HG02571 (cell line): Measurements from ENCODE around the gene C5.
"Not testable (repeated sequence)": the region's sequence is repeated elsewhere in the genome, so short reads cannot be mapped to it uniquely, and the experiment has no call there.

Source experiments
- ATAC-seq: cut with Tn5 transposase; IDR thresholded peaks from one replicate; pipeline ENCODE4 v1.9.1; 2021; ENCODE audit warnings: mild to moderate bottlenecking, moderate library complexity; ENCODE audit not compliant: unreplicated experiment

Gene C5

GRCh38 chr9:120982836-120983235, 67.2 kb downstream of the C5 start:
- no peak for ATAC-seq

- no peak for ATAC-seq
Observed at GRCh38 chr9:120980951-120981350, 69.1 kb downstream of the C5 start.

GRCh38 chr9:120979797-120980196, 70.3 kb downstream of the C5 start:
- no peak for ATAC-seq

GRCh38 chr9:120978987-120979386, 71.1 kb downstream of the C5 start:
- ATAC-seq, result no peak

- no peak for ATAC-seq
Observed at GRCh38 chr9:120977321-120977720, 72.8 kb downstream of the C5 start.

GRCh38 chr9:120974921-120975320, 75.2 kb downstream of the C5 start:
- ATAC-seq, result no peak

- no peak for ATAC-seq
Observed at GRCh38 chr9:120974181-120974580, 75.9 kb downstream of the C5 start.

- no peak for ATAC-seq
Observed at GRCh38 chr9:120971938-120972337, 78.1 kb downstream of the C5 start.

- not testable (repeated sequence) for ATAC-seq
Observed at GRCh38 chr9:120971471-120971870, 78.6 kb downstream of the C5 start.

GRCh38 chr9:120970244-120970643, 79.8 kb downstream of the C5 start:
- ATAC-seq, result no peak

GRCh38 chr9:120966013-120966369, 84.1 kb downstream of the C5 start:
- no peak for ATAC-seq

GRCh38 chr9:120965344-120966012, 84.6 kb downstream of the C5 start:
- no peak for ATAC-seq

GRCh38 chr9:120961936-120962335, 88.1 kb downstream of the C5 start:
- ATAC-seq, result no peak

- no peak for ATAC-seq
Observed at GRCh38 chr9:120960001-120960400, 90.1 kb downstream of the C5 start.

GRCh38 chr9:120956862-120957261, 93.2 kb downstream of the C5 start:
- ATAC-seq, result no peak

- no peak for ATAC-seq
Observed at GRCh38 chr9:120951960-120952618, 98.0 kb downstream of the C5 start.

GRCh38 chr9:120950421-120951388, 99.4 kb downstream of the C5 start:
- ATAC-seq, result no peak

GRCh38 chr9:120949290-120949689, 100.8 kb downstream of the C5 start:
- ATAC-seq, result no peak

GRCh38 chr9:120948824-120949223, 101.3 kb downstream of the C5 start:
- no peak for ATAC-seq

GRCh38 chr9:120947222-120947621, 102.9 kb downstream of the C5 start:
- ATAC-seq, result no peak

GRCh38 chr9:120946259-120946658, 103.8 kb downstream of the C5 start:
- ATAC-seq, result no peak

- ATAC-seq, result no peak
Observed at GRCh38 chr9:120944948-120945347, 105.1 kb downstream of the C5 start.
